K562 (cell line): Measurements from ENCODE around the gene PMVK. TPM values are rescaled to one million over a fixed set of nuclear protein-coding genes. Genes with fewer than 3 reads are reported as not detected.

ENCODE experiments used
- BHLHE40 ChIP-seq: IDR thresholded peaks from 2 replicates; pipeline ENCODE4 v1.6.1; 2011; ENCODE audit warnings: low read length, improper control_type of control experiment
- C11orf30 ChIP-seq: fragments of 450-650 bp; IDR thresholded peaks from 2 replicates; pipeline ENCODE4 v1.6.1; 2016; ENCODE audit warnings: low read depth, mild to moderate bottlenecking
- CBX3 ChIP-seq, 2 experiments: IDR thresholded peaks; 1 replicate in 1 of 2; 2 replicates in 1 of 2; pipeline ENCODE4 v1.6.1; 2012; ENCODE audit warnings: inconsistent platforms in 2 of 2, low read length in 2 of 2, borderline replicate concordance in 1 of 2, control low read depth in 1 of 2
- ELF2 ChIP-seq: fragments of 250-450 bp; sonication (Bioruptor Pico); IDR thresholded peaks from 2 replicates; pipeline ENCODE4 v1.5.0; 2021; ENCODE audit warnings: mild to moderate bottlenecking
- FIP1L1 ChIP-seq: fragments of 200-400 bp; formaldehyde crosslinking; IDR thresholded peaks from 2 replicates; pipeline ENCODE4 v1.6.1; 2018; ENCODE audit warnings: mild to moderate bottlenecking, low read depth, low read length; ENCODE audit not compliant: poor library complexity, severe bottlenecking
- MYC ChIP-seq, 2 experiments: fragments of 250-450 bp in 1 of 2; sonication (Bioruptor Pico) in 1 of 2; IDR thresholded peaks; 2 replicates each; pipeline versions ENCODE4 v1.5.1 to v1.6.1; 2012 to 2021; ENCODE audit warnings: low read depth in 2 of 2, borderline replicate concordance in 1 of 2, improper control_type of control experiment in 1 of 2, low read length in 1 of 2, mild to moderate bottlenecking in 1 of 2, moderate library complexity in 1 of 2
- POLR2AphosphoS5 ChIP-seq: IDR thresholded peaks from 2 replicates; pipeline ENCODE4 v1.6.1; 2011; ENCODE audit warnings: mild to moderate bottlenecking, low read depth, low read length, moderate library complexity; ENCODE audit not compliant: control insufficient read depth, insufficient read depth
- SAFB ChIP-seq: fragments of 200-400 bp; formaldehyde crosslinking; IDR thresholded peaks from 2 replicates; pipeline ENCODE4 v1.6.1; 2017; ENCODE audit warnings: low read depth, low read length, borderline replicate concordance
- SP2 ChIP-seq: IDR thresholded peaks from 2 replicates; pipeline ENCODE4 v1.6.1; 2011; ENCODE audit warnings: mild to moderate bottlenecking, low read depth, low read length, moderate library complexity; ENCODE audit not compliant: poor library complexity, severe bottlenecking; ENCODE audit errors: extremely low read depth
- ZNF41 ChIP-seq: fragments of 250-450 bp; sonication (Bioruptor Pico); conservative IDR thresholded peaks from 2 replicates; pipeline ENCODE4 v1.4.0; 2020; ENCODE audit warnings: mild to moderate bottlenecking
- ZNF707 ChIP-seq: fragments of 250-450 bp; sonication (Bioruptor Pico); conservative IDR thresholded peaks from 2 replicates; pipeline ENCODE4 v1.8.0; 2022; ENCODE audit warnings: inconsistent platforms, mild to moderate bottlenecking, moderate library complexity
- polyA plus RNA-seq, 8 experiments: library from polyadenylated mRNA; depleted of rRNA in 4 of 8; stranded (reverse) in 5 of 8; unstranded in 3 of 8; fragments of >200 nt; fragmentation: Nextera tagmentation in 2 of 8; fragmentation: Illumina TruSeq in 1 of 8; extraction: Ambion mirVana in 2 of 8; extraction: Trizol in 1 of 8; gene quantifications; 2 replicates each; pipeline versions ENCODE4 v1.2.1 to v1.2.3, GENCODE V29; 2011 to 2014; ENCODE audit warnings: inconsistent platforms in 1 of 8, missing spikeins in 1 of 8
- total RNA-seq, 7 experiments: library from RNA; depleted of rRNA in 6 of 7; stranded (reverse); fragments of >200 nt in 6 of 7; fragmentation: Illumina TruSeq in 2 of 7; extraction: Trizol in 2 of 7; gene quantifications; 2 replicates each; pipeline versions ENCODE4 v1.2.1 to v1.2.3, GENCODE V29; 2011 to 2021; ENCODE audit warnings: low replicate concordance in 1 of 7
- TF ChIP-seq, protein P1 (sequence below): fragments of 250-450 bp; sonication (Bioruptor Pico); IDR thresholded peaks from 2 replicates; pipeline ENCODE4 v1.5.0; 2021
- TF ChIP-seq, protein P2 (sequence below), 2 experiments: fragments of 450-650 bp in 1 of 2; sonication (generic) in 1 of 2; formaldehyde crosslinking in 1 of 2; IDR thresholded peaks; 2 replicates each; pipeline versions ENCODE4 v1.7.1 to v1.9.0; 2016 to 2022; ENCODE audit warnings: inconsistent platforms in 1 of 2, mild to moderate bottlenecking in 1 of 2, missing genetic modification reagents in 1 of 2
- TF ChIP-seq, protein P3 (sequence below): IDR thresholded peaks from 2 replicates; pipeline ENCODE4 v1.6.1; 2011; ENCODE audit not compliant: insufficient read length; ENCODE audit errors: extremely low read depth

The PMVK gene
- total and polyA plus RNA-seq, 9 of the 15 experiments (the other 6 are each of a cell fraction or from before 2014, with no cell fraction given), result 1.1 to 15.3 (median 6.3) TPM

DNA sequence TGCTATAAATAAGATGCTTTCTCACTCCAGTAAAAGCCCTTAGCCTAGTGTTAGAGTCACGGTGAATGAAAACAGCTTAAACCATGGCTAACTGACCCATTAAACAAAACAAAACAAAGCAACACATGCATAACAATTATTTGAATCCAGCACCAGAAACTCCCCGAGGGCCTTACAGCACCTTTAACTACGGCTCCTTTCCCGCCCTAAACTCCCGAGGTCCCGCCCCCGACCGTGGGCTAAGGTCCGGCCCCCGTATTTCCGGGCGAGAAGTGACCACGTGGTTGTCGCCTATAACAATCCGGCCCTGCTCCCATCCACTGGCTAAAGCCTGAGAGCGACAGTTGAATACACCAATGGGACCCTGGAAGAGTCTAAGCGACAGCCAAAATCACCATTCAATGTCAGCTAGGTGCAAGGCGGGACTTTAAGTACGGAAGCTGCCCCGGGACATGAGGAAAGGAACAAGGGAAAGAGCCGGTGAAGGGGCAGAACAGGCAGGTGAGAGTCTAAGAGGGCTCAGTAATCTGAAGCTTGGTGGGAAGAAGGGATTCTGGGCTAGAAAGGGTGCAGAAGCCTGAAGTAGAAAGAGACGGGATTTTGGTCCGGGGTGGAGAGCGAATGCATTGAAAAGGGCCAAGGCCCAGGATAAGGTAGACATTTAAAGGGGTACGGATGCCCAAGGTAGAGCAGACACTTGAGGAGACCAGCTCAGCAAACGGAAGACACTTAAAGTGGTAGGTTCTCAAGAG lies 46.6 kb upstream of the PMVK start, which contains the start of gene FLAD1 (continued):
- TF ChIP-seq SAFB (no peak), ZNF41 (0 out of 2 replicates have a peak, but pooled peaks have one; percentile 25), BHLHE40 (no peak), ZNF707 (CRISPR knock-in tag) (no peak), C11orf30 (peak; percentile 89), CBX3 (IDR thresholded peaks at IDR 0.05; ENCODE audit: borderline replicate concordance in 1 of 2, low read length in 2 of 2) (no peak), MYC (IDR thresholded peaks at IDR 0.05; ENCODE audit: low read depth, low read length) (peak; percentile 96), MYC (CRISPR knock-in tag; IDR thresholded peaks at IDR 0.05; ENCODE audit: borderline replicate concordance, low read depth) (no peak), SP2 (peak; percentile 96), ELF2 (CRISPR knock-in tag) (peak; percentile 83), FIP1L1 (no peak), POLR2AphosphoS5 (peak; percentile 70; the same call in 1 of the 2 replicates)
- TF ChIP-seq, protein P1, sequence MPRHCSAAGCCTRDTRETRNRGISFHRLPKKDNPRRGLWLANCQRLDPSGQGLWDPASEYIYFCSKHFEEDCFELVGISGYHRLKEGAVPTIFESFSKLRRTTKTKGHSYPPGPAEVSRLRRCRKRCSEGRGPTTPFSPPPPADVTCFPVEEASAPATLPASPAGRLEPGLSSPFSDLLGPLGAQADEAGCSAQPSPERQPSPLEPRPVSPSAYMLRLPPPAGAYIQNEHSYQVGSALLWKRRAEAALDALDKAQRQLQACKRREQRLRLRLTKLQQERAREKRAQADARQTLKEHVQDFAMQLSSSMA (CRISPR knock-in tag), result no peak
- TF ChIP-seq, protein P2, sequence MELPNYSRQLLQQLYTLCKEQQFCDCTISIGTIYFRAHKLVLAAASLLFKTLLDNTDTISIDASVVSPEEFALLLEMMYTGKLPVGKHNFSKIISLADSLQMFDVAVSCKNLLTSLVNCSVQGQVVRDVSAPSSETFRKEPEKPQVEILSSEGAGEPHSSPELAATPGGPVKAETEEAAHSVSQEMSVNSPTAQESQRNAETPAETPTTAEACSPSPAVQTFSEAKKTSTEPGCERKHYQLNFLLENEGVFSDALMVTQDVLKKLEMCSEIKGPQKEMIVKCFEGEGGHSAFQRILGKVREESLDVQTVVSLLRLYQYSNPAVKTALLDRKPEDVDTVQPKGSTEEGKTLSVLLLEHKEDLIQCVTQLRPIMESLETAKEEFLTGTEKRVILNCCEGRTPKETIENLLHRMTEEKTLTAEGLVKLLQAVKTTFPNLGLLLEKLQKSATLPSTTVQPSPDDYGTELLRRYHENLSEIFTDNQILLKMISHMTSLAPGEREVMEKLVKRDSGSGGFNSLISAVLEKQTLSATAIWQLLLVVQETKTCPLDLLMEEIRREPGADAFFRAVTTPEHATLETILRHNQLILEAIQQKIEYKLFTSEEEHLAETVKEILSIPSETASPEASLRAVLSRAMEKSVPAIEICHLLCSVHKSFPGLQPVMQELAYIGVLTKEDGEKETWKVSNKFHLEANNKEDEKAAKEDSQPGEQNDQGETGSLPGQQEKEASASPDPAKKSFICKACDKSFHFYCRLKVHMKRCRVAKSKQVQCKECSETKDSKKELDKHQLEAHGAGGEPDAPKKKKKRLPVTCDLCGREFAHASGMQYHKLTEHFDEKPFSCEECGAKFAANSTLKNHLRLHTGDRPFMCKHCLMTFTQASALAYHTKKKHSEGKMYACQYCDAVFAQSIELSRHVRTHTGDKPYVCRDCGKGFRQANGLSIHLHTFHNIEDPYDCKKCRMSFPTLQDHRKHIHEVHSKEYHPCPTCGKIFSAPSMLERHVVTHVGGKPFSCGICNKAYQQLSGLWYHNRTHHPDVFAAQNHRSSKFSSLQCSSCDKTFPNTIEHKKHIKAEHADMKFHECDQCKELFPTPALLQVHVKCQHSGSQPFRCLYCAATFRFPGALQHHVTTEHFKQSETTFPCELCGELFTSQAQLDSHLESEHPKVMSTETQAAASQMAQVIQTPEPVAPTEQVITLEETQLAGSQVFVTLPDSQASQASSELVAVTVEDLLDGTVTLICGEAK (IDR thresholded peaks at IDR 0.05), result peak; percentile 97
- TF ChIP-seq, protein P2 (CRISPR knock-in tag; IDR thresholded peaks at IDR 0.05), result no peak
- TF ChIP-seq, protein P3, sequence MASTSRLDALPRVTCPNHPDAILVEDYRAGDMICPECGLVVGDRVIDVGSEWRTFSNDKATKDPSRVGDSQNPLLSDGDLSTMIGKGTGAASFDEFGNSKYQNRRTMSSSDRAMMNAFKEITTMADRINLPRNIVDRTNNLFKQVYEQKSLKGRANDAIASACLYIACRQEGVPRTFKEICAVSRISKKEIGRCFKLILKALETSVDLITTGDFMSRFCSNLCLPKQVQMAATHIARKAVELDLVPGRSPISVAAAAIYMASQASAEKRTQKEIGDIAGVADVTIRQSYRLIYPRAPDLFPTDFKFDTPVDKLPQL, result no peak
